SK-N-SH (cell line): ENCODE measurements around the gene ENOX1. TPM values are rescaled to one million over a fixed set of nuclear protein-coding genes. Genes with fewer than 3 reads are reported as not detected.

Experiments
- CTCF ChIA-PET: fragments of 300-600, 350-600 bp; formaldehyde crosslinking; extraction: SDS; loops from one replicate; lab custom pipeline; 2021; lab: Yijun Ruan, JAX
- POLR2A ChIA-PET: fragments of 350-600 bp; sonication (Branson Sonifier 250); formaldehyde crosslinking; extraction: SDS; loops from one replicate; lab custom pipeline; 2020; ENCODE audit warnings: antibody characterized with exemption, inconsistent platforms; lab: Yijun Ruan, JAX
- DNase-seq: peaks from one replicate; pipeline ENCODE4 v3.0.0; 2012
- H2AFZ ChIP-seq: fragments of 200-600 bp; sonication (generic); 2 replicates; pipeline ENCODE4 v1.8.1; 2016; ENCODE audit warnings: antibody characterized with exemption, mild to moderate bottlenecking, low read depth
- H3F3A ChIP-seq: fragments of 200-600 bp; sonication (generic); replicated peaks from 2 replicates; pipeline ENCODE3; 2016; ENCODE audit warnings: antibody characterized with exemption, mild to moderate bottlenecking; ENCODE audit not compliant: insufficient read depth
- H3K27ac ChIP-seq, 2 experiments: fragments of 200-500 bp in 1 of 2; fragments of 200-600 bp in 1 of 2; sonication (Bioruptor generic) in 1 of 2; sonication (generic), shearing (Covaris generic) in 1 of 2; 2 replicates each; pipeline versions ENCODE4 v1.5.1 to v1.6.1; 2014 to 2016; ENCODE audit warnings: low read depth in 2 of 2, inconsistent platforms in 1 of 2, low read length in 1 of 2, mild to moderate bottlenecking in 1 of 2, mixed read lengths in 1 of 2
- H3K27me3 ChIP-seq: fragments of 200-600 bp; sonication (generic), shearing (Covaris generic); 2 replicates; pipeline ENCODE4 v1.6.1; 2016; ENCODE audit warnings: mixed run types; ENCODE audit not compliant: insufficient read depth
- H3K36me3 ChIP-seq, 2 experiments: fragments of 200-500 bp in 1 of 2; fragments of 200-600 bp in 1 of 2; sonication (Bioruptor generic) in 1 of 2; sonication (generic) in 1 of 2; replicated peaks in 1 of 2; 2 replicates each; pipeline versions ENCODE3 to v1.5.1; 2014 to 2016; ENCODE audit warnings: low read length in 1 of 2, mild to moderate bottlenecking in 1 of 2; ENCODE audit not compliant: insufficient read depth in 2 of 2, control insufficient read depth in 1 of 2
- H3K4me1 ChIP-seq, 2 experiments: fragments of 200-500 bp in 1 of 2; fragments of 200-600 bp in 1 of 2; sonication (Bioruptor generic) in 1 of 2; sonication (generic), shearing (Covaris generic) in 1 of 2; 2 replicates each; pipeline versions ENCODE4 v1.5.1 to v1.6.1; 2014 to 2016; ENCODE audit warnings: low read depth in 1 of 2, low read length in 1 of 2, mixed run types in 1 of 2; ENCODE audit not compliant: insufficient read depth in 2 of 2, control insufficient read depth in 1 of 2
- H3K4me2 ChIP-seq: fragments of 200-600 bp; sonication (generic), shearing (Covaris generic); 2 replicates; pipeline ENCODE4 v1.6.1; 2017; ENCODE audit warnings: mixed run types
- H3K4me3 ChIP-seq, 2 experiments: fragments of 200-500 bp in 1 of 2; fragments of 200-600 bp in 1 of 2; sonication (Bioruptor generic) in 1 of 2; sonication (generic), shearing (Covaris generic) in 1 of 2; 2 replicates each; pipeline versions ENCODE4 v1.5.1 to v1.8.1; 2014 to 2016; ENCODE audit warnings: low read depth in 2 of 2, inconsistent platforms in 1 of 2, low read length in 1 of 2, mild to moderate bottlenecking in 1 of 2, mixed read lengths in 1 of 2, moderate library complexity in 1 of 2
- H3K79me2 ChIP-seq: fragments of 200-600 bp; sonication (generic); 2 replicates; pipeline ENCODE4 v1.8.1; 2017; ENCODE audit warnings: mild to moderate bottlenecking; ENCODE audit not compliant: insufficient read depth
- H3K9ac ChIP-seq: fragments of 200-600 bp; sonication (generic); 2 replicates; pipeline ENCODE4 v1.6.1; 2017; ENCODE audit warnings: mixed run types
- H3K9me2 ChIP-seq: fragments of 200-600 bp; sonication (generic); 2 replicates; pipeline ENCODE4 v1.6.1; 2017; ENCODE audit warnings: mixed run types
- H3K9me3 ChIP-seq: fragments of 200-600 bp; sonication (generic); 2 replicates; pipeline ENCODE4 v1.6.1; 2017; ENCODE audit warnings: mixed run types, mild to moderate bottlenecking, moderate library complexity
- H4K20me1 ChIP-seq: fragments of 200-600 bp; sonication (generic); 2 replicates; pipeline ENCODE4 v1.6.1; 2017; ENCODE audit warnings: mild to moderate bottlenecking, mixed run types; ENCODE audit not compliant: insufficient read depth
- CHD2 ChIP-seq: fragments of 150-350 bp; IDR thresholded peaks from 2 replicates; pipeline ENCODE4 v1.6.1; 2018; ENCODE audit warnings: low read length; ENCODE audit not compliant: partially characterized antibody
- CTCF ChIP-seq: fragments of 200-600 bp; sonication (generic); IDR thresholded peaks from 2 replicates; pipeline ENCODE4 v1.6.1; 2017; ENCODE audit warnings: antibody characterized with exemption, mild to moderate bottlenecking, moderate library complexity
- EP300 ChIP-seq, 2 experiments: IDR thresholded peaks; 2 replicates each; pipeline versions ENCODE4 v1.4.0 to v1.6.1; 2012; ENCODE audit warnings: borderline replicate concordance in 1 of 2, low read depth in 1 of 2, low read length in 1 of 2
- FOSL2 ChIP-seq: IDR thresholded peaks from 2 replicates; pipeline ENCODE4 v1.4.0; 2012; ENCODE audit warnings: low read depth, mild to moderate bottlenecking, moderate library complexity, borderline replicate concordance
- FOXJ3 ChIP-seq: sonication (generic); formaldehyde crosslinking; IDR thresholded peaks from 2 replicates; pipeline ENCODE4 v1.5.1; 2020; ENCODE audit warnings: mild to moderate bottlenecking, missing genetic modification reagents
- MAX ChIP-seq: IDR thresholded peaks from 2 replicates; pipeline ENCODE4 v1.4.0; 2012; ENCODE audit warnings: low read depth
- MEF2A ChIP-seq: IDR thresholded peaks from 2 replicates; pipeline ENCODE4 v1.4.0; 2012; ENCODE audit warnings: low read depth, borderline replicate concordance
- NFIC ChIP-seq: IDR thresholded peaks from 2 replicates; pipeline ENCODE4 v1.4.0; 2012; ENCODE audit warnings: borderline replicate concordance
- POLR2AphosphoS5 ChIP-seq: IDR thresholded peaks from 2 replicates; pipeline ENCODE4 v1.6.1; 2012; ENCODE audit warnings: low read depth, low read length
- RAD21 ChIP-seq: IDR thresholded peaks from 2 replicates; pipeline ENCODE4 v1.6.1; 2012; ENCODE audit warnings: mild to moderate bottlenecking, low read length
- REST ChIP-seq: IDR thresholded peaks from 2 replicates; pipeline ENCODE4 v1.6.1; 2012; ENCODE audit warnings: mild to moderate bottlenecking, low read depth, low read length, moderate library complexity
- TCF12 ChIP-seq: IDR thresholded peaks from 2 replicates; pipeline ENCODE4 v1.4.0; 2012
- USF1 ChIP-seq: IDR thresholded peaks from 2 replicates; pipeline ENCODE4 v1.4.0; 2012; ENCODE audit warnings: low read depth, borderline replicate concordance
- WGBS: methylation state at CpG from one replicate; pipeline ENCODE4 v1.1.6; 2017; ENCODE audit warnings: low lambda C conversion rate; 5-methylcytosine and 5-hydroxymethylcytosine counted together
- polyA plus RNA-seq, 3 experiments: library from polyadenylated mRNA; depleted of rRNA; stranded (reverse); fragments of >200 nt; gene quantifications; 2 replicates each; pipeline ENCODE4 v1.2.3, GENCODE V29; 2012

The ENOX1 gene
- polyA plus RNA-seq, 1 of the 3 experiments (the other 2 are of a cell fraction): 5.8 TPM

- Histone ChIP-seq H3K4me3 (no peak overlapping the region), H3F3A (peaks cover 7% of the 10 kb centered on the region), H3K79me2 (no peaks in the 10 kb centered on the region), H3K4me2 (no peak overlapping the region)
- ChIA-PET POLR2A (no interaction called here), CTCF (no interaction called here)
- TF ChIP-seq MEF2A (no peak), FOSL2 (no peak), EP300 (IDR thresholded peaks at IDR 0.05; ENCODE audit: borderline replicate concordance in 1 of 2, low read depth in 1 of 2, low read length in 1 of 2) (no peak), MAX (no peak), CTCF (no peak), CHD2 (no peak), FOXJ3 (no peak), USF1 (no peak), REST (no peak), TCF12 (no peak), RAD21 (no peak), POLR2AphosphoS5 (no peak), NFIC (no peak)
- TF ChIP-seq, all 33 proteins: peak for 0
- Histone ChIP-seq H2AFZ (no peak overlapping the region), H3K27ac (no peak overlapping the region), H3K4me1 (peaks cover 4 to 5% of the 10 kb centered on the region in 2 experiments; a peak in 3 of 4 replicates), H3K27me3 (no peaks in the 10 kb centered on the region), H4K20me1 (no peaks in the 10 kb centered on the region), H3K9me2 (no peaks in the 10 kb centered on the region), H3K9ac (no peak overlapping the region), H3K36me3 (no peaks in the 10 kb centered on the region), H3K9me3 (no peaks in the 10 kb centered on the region)
- DNase-seq: no peak
- 79% methylated on average over 1 of the region's 1 CpG for WGBS
These were observed 317.0 kb downstream of the ENOX1 start for GRCh38 chr13:43469791-43470190.
